T47D (cell line): Measurements from ENCODE around the gene RAB18.

ENCODE experiments used
- DNase-seq, 2 experiments: peaks; one replicate each; pipeline versions ENCODE4 v3.0.0 to v3.0.0-alpha.2; 2011 to 2012; ENCODE audit warnings: low read depth in 1 of 2, low spot score in 1 of 2
- JUND ChIP-seq: IDR thresholded peaks from 2 replicates; pipeline ENCODE4 v1.6.1; 2012; ENCODE audit warnings: low read depth
- in situ Hi-C: cut with HindIII; loops from 2 replicates; pipeline ENCODE4 v1.10.0; 2016; ENCODE audit warnings: low sequenced_read_pairs, low pct_unique_long_range_greater_than_20kb

Gene RAB18

GRCh38 chr10:27536437-27536836 is 32.3 kb downstream of the RAB18 start:
- TF ChIP-seq JUND = no peak
- in situ Hi-C loops = no loop called here
- no peak for DNase-seq

DNA sequence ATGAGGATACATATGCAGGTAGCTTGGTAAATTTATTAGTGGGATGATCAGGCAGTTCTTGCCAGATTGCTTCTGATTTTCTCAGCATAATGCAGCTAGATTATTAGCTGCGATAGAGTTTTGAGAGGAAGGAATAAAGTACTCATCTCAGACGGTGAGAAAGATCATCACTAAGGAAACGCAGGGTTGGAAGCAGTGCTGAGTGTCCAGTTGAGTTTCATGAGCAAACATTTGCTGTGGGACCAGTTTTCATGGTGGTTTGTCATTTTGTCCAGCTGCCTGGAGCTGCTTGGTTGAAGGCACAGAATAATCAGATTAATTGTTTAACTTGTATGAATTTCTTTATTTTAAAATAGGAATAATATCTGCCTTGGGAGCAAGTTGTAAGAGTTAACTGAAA is 33.1 kb downstream of the RAB18 start:
- DNase-seq = peak in 1 of 2 experiments; percentile 89
- no peak for TF ChIP-seq JUND
- in situ Hi-C loops = no loop called here

DNA sequence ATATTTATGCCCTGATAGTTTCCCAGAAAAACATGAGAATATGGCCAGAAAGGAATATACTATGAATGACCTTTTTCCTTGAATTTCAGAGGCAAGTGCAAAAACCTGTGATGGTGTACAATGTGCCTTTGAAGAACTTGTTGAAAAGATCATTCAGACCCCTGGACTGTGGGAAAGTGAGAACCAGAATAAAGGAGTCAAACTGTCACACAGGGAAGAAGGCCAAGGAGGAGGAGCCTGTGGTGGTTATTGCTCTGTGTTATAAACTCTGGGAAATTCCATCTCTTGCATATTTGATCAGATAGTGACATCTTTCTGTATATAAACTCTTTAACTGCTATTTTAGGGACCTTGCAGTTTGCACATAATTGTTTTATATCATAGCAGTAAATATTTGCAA is 33.7 kb downstream of the RAB18 start:
- peak in 1 of 2 experiments; percentile 86 for DNase-seq
- in situ Hi-C loops = no loop called here
- TF ChIP-seq JUND = no peak

- DNase-seq = no peak
- no peak for TF ChIP-seq JUND
- in situ Hi-C loops = no loop called here
These were observed 36.6 kb downstream of the RAB18 start for GRCh38 chr10:27540672-27541071.

GRCh38 chr10:27541796-27542729 is 38.0 kb downstream of the RAB18 start:
- TF ChIP-seq JUND = no peak

GRCh38 chr10:27542812-27543211 is 38.7 kb downstream of the RAB18 start:
- in situ Hi-C loops = no loop called here
- TF ChIP-seq JUND = no peak
- DNase-seq = no peak

More at GRCh38 chr10:27541796-27542729, 38.0 kb downstream of the RAB18 start:
- in situ Hi-C loops = no loop called here
- DNase-seq = peak in 1 of 2 experiments; percentile 72

DNA sequence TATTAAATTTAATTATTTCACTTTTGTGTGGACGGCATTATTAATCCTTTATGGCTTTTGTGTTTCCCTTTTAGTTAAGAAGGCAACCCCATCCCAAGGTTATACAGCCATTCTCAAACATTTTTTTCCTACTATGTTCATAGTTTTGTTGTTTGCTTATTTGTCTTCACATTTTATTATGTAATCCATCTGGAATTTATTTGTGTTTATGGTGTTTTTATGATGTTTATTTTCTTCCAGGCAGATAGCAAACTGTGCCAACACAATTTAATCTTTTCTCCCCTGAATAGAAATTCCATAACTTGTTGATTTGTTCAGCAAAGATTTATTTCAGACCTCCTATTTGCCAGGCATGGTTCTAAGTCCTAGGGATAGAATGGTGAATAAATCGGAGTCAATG is 42.9 kb downstream of the RAB18 start:
- peak in 1 of 2 experiments; percentile 85 for DNase-seq
- in situ Hi-C loops = no loop called here
- TF ChIP-seq JUND = peak; percentile 91

- in situ Hi-C loops = no loop called here
- no peak for TF ChIP-seq JUND
- DNase-seq = peak in 1 of 2 experiments; percentile 95
These were observed 43.4 kb downstream of the RAB18 start for GRCh38 chr10:27547482-27547881.

DNA sequence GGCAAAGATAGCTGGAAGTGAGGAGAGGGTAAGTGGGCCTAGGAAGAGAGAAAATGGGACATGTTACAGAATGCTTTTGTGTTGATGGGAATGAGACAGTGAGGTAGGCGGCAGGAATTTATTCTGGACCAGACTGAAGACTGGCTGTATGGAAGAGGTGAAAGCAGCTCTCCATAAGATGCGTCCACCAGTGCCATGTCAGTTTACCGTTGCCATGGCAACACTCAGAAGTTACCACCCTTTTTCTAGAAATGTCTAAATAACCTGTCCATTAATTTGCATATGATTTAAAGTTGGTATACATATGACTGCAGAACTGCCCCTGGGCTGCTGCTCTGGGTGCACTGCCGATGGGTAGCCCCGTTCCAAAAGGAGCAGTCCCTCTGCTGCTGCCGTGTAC is 46.7 kb downstream of the RAB18 start:
- DNase-seq = no peak
- in situ Hi-C loops = no loop called here
- TF ChIP-seq JUND = no peak

DNA sequence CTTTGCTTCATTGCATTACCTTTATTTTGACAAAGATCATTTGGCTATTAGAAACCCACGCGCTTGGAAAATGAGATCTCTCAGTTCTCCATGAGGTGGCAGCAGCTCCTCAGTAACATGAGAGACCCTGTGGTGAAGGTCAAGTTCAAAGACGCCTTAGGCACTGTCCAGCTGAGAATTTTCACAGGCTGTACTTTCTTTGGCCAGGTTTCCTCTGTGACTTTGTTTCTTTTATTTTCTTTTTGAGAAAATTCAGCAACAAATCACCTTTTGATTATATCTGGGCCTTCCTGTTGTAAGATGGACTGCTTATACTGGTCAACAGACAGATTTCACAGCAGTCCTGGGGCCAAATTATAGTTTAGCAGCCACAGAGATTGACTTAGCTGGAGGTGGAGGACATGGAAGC is 54.5 kb downstream of the RAB18 start:
- no peak for TF ChIP-seq JUND
- DNase-seq = peak in 1 of 2 experiments; percentile 93
- in situ Hi-C loops = no loop called here

- in situ Hi-C loops = no loop called here
- DNase-seq = peak in 1 of 2 experiments; percentile 71
These were observed 57.2 kb downstream of the RAB18 start for GRCh38 chr10:27561334-27561733.

GRCh38 chr10:27564398-27564797 is 60.3 kb downstream of the RAB18 start:
- DNase-seq = no peak
- TF ChIP-seq JUND = no peak
- in situ Hi-C loops = no loop called here

More at GRCh38 chr10:27561334-27561733, 57.2 kb downstream of the RAB18 start:
- TF ChIP-seq JUND = no peak

DNA sequence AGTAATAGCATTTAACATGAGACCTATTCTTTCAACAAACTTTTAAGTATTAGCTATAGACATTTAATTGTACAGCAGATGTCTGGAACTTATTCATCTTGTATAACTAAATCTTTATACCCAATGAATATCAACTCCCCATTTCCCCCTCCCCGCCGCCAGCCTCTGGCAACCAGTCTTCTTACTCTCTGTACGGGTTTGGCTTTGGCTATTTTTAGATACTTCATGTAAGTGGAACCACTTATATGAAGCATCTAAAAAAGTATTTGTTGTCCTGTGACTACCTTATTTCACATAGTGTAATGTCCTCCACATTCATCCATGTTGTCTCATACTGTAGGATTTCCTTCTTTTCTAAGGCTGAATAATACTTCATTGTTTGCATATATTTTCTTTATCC is 60.8 kb downstream of the RAB18 start:
- no peak for DNase-seq
- in situ Hi-C loops = no loop called here
- no peak for TF ChIP-seq JUND
